Activated naive CD8-positive, alpha-beta T cell (primary cell): ENCODE results near the gene RIF1.

Experiments
- H3K27ac Mint-ChIP-seq: one replicate; pipeline ENCODE4 v1.8.0; 2021; ENCODE audit warnings: mixed read lengths
- H3K27me3 Mint-ChIP-seq: one replicate; pipeline ENCODE4 v1.8.0; 2021; ENCODE audit warnings: mixed read lengths
- H3K36me3 Mint-ChIP-seq: one replicate; pipeline ENCODE4 v1.8.0; 2021; ENCODE audit warnings: mixed read lengths
- H3K4me1 Mint-ChIP-seq: one replicate; pipeline ENCODE4 v1.8.0; 2021; ENCODE audit warnings: low read depth, mixed read lengths
- H3K4me3 Mint-ChIP-seq: one replicate; pipeline ENCODE4 v1.8.0; 2021; ENCODE audit warnings: mild to moderate bottlenecking, mixed read lengths
- H3K9me3 Mint-ChIP-seq: one replicate; pipeline ENCODE4 v1.8.0; 2021; ENCODE audit warnings: low read depth, mixed read lengths

The RIF1 gene

GRCh38 chr2:151523850-151524249 is 114.1 kb downstream of the RIF1 start:
- Mint-ChIP-seq H3K4me1 (no peaks in the 10 kb centered on the region), H3K36me3 (peaks cover 5% of the 10 kb centered on the region), H3K27me3 (no peaks in the 10 kb centered on the region)

GRCh38 chr2:151525821-151526373 is 116.2 kb downstream of the RIF1 start:
- Mint-ChIP-seq H3K9me3 (no peaks in the 10 kb centered on the region), H3K4me1 (no peaks in the 10 kb centered on the region), H3K27ac (no peak overlapping the region), H3K4me3 (no peak overlapping the region), H3K27me3 (no peaks in the 10 kb centered on the region), H3K36me3 (peaks cover 11% of the 10 kb centered on the region)

More at GRCh38 chr2:151523850-151524249, 114.1 kb downstream of the RIF1 start:
- H3K27ac Mint-ChIP-seq: no peak overlapping the region
- no peaks in the 10 kb centered on the region for H3K9me3 Mint-ChIP-seq
- no peak overlapping the region for H3K4me3 Mint-ChIP-seq

- no peaks in the 10 kb centered on the region for H3K9me3 Mint-ChIP-seq
- H3K27ac Mint-ChIP-seq: no peak overlapping the region
Measured at GRCh38 chr2:151526572-151527090, 116.9 kb downstream of the RIF1 start.

More at GRCh38 chr2:151526572-151527090, 116.9 kb downstream of the RIF1 start:
- no peak overlapping the region for H3K4me3 Mint-ChIP-seq
- peaks cover 11% of the 10 kb centered on the region for H3K36me3 Mint-ChIP-seq
- no peaks in the 10 kb centered on the region for H3K27me3 Mint-ChIP-seq
- no peaks in the 10 kb centered on the region for H3K4me1 Mint-ChIP-seq
